GM21447 (cell line): ENCODE results near the gene ERP29.
"Not testable (repeated sequence)": the region's sequence is repeated elsewhere in the genome, so short reads cannot be mapped to it uniquely, and the experiment has no call there.

Experiments
- ATAC-seq: cut with Tn5 transposase; IDR thresholded peaks from one replicate; pipeline ENCODE4 v1.9.1; 2021; ENCODE audit not compliant: unreplicated experiment

Gene ERP29

GRCh38 chr12:112000820-112001219 is 12.4 kb upstream of the ERP29 start:
- ATAC-seq = no peak

GRCh38 chr12:112001576-112001975 is 11.7 kb upstream of the ERP29 start:
- no peak for ATAC-seq

GRCh38 chr12:112004041-112004440 is 9.2 kb upstream of the ERP29 start:
- ATAC-seq = no peak

GRCh38 chr12:112005419-112006395 is 7.5 kb upstream of the ERP29 start:
- no peak for ATAC-seq

- ATAC-seq = no peak
These were observed 5.3 kb upstream of the ERP29 start for GRCh38 chr12:112007945-112008344.

GRCh38 chr12:112008918-112009317 is 4.3 kb upstream of the ERP29 start:
- no peak for ATAC-seq

- not testable (repeated sequence) for ATAC-seq
These were observed 3.6 kb upstream of the ERP29 start for GRCh38 chr12:112009596-112009995.

- no peak for ATAC-seq
These were observed 2.5 kb upstream of the ERP29 start for GRCh38 chr12:112010415-112011344.

- ATAC-seq = no peak
These were observed 1.5 kb upstream of the ERP29 start for GRCh38 chr12:112011685-112012084.

- ATAC-seq = peak; percentile 27
These were observed 576 bp downstream of the ERP29 start for GRCh38 chr12:112013601-112014402.

- no peak for ATAC-seq
These were observed 2.7 kb downstream of the ERP29 start for GRCh38 chr12:112015938-112016337.

GRCh38 chr12:112017041-112017440 is 3.8 kb downstream of the ERP29 start:
- ATAC-seq = no peak

GRCh38 chr12:112018571-112019237 is 5.5 kb downstream of the ERP29 start:
- ATAC-seq = no peak

- ATAC-seq = no peak
These were observed 7.8 kb downstream of the ERP29 start for GRCh38 chr12:112020947-112021457.

- no peak for ATAC-seq
These were observed 9.2 kb downstream of the ERP29 start for GRCh38 chr12:112022241-112023016.

- ATAC-seq = no peak
These were observed 10.7 kb downstream of the ERP29 start for GRCh38 chr12:112023759-112024396.

- no peak for ATAC-seq
These were observed 12.7 kb downstream of the ERP29 start for GRCh38 chr12:112025808-112026375.

GRCh38 chr12:112029301-112029700 is 16.1 kb downstream of the ERP29 start:
- no peak for ATAC-seq
